Adipose tissue (tissue), 3 donors: ENCODE measurements around the gene RNU6-9. TPM values are rescaled to one million over a fixed set of nuclear protein-coding genes. Genes with fewer than 3 reads are reported as not detected.

ENCODE experiments used
- H3K27ac ChIP-seq: one replicate; pipeline ENCODE4 v1.5.1; 2013; ENCODE audit warnings: low read depth, low read length
- WGBS, 3 donors: extraction: QIAGEN DNeasy Blood & Tissue Kit; methylation state at CpG; one replicate each; pipeline ENCODE4 v1.1.7; 2013; 5-methylcytosine and 5-hydroxymethylcytosine counted together
- polyA plus RNA-seq, 3 donors: library from polyadenylated mRNA; stranded (reverse); fragments of 200-250 nt; gene quantifications; one replicate each; pipeline ENCODE4 v1.2.3, GENCODE V29; 2013
- donor health status: healthy with polysubstance abuse.
- donor health status: Bipolar disorder and iron deficiency.
- donor health status: healthy.

Gene RNU6-9
- polyA plus RNA-seq, 3 donors: not detected

- no peak within 1 kb of the TSS for H3K27ac ChIP-seq
- WGBS, 3 donors: 16 to 52% (median 21%) methylated on average over 21 to 24 of the region's 24 CpGs
Measured at GRCh38 chr19:858868-859843, 34.1 kb upstream of the RNU6-9 start, which contains the start of gene CFD. CFD (plus strand) TSS chr19:859664; CDS start chr19:859690, 26 bp downstream.

DNA sequence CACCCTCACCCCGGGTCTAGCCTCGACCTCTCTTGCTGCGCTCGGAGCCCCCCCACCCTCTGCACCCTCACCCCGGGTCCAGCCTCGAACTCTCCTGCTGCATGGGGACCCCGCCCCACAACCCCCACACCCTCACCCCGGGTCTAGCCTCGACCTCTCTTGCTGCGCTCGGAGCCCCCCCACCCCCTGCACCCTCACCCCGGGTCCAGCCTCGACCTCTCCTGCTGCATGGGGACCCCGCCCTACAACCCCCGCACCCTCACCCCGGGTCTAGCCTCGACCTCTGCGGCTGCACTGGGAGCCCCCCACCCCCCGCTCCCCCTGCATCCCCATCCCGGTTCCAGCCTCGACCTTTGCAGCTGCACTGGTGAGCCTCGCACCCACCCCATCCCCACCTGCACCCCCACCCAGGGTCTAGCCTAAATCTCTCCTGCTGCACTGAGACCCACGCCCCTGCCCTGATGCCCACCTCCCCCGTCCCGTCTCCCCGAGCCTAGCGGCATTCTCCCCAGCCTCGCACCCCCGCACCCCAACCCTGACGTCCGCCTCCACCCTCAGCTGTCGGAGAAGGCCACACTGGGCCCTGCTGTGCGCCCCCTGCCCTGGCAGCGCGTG lies 32.0 kb upstream of the RNU6-9 start:
- 56 to 60% (median 59%) methylated on average over 27 to 31 of the region's 35 CpGs for WGBS, 3 donors

DNA sequence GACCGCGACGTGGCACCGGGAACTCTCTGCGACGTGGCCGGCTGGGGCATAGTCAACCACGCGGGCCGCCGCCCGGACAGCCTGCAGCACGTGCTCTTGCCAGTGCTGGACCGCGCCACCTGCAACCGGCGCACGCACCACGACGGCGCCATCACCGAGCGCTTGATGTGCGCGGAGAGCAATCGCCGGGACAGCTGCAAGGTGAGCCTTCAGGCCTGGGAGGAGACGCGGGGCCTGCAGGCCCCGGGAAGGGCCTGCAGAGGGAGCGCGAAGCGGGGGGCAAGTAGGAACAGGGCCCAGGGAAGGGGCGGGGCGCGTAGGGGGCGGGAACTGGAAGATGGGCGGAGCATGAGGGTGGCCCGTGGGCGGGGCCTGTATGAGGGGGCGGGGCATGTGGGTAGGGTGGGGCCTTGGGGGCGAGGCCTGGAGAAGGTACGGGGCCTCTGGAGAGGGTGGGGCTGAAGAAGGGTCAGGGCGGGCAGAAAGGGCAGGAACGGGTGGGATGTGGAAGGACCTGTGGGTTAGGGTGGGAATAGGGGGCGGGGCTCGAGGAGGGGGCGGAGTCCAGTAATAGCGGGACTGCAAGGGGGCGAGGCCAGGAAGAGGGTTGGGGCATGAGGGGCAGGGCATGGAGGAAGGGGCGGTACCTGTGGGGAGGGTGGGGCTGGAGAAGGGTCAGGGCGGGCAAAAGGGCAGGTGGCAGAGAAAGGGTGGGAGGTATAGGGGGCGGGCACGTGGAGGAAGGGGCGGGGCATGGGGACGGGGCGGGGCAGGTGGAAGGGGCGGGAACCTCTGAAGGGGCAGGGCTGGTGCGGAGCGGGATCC lies 31.3 kb upstream of the RNU6-9 start:
- H3K27ac ChIP-seq: no peak overlapping the region
- WGBS, 3 donors: 21 to 25% (median 24%) methylated on average over 52 to 60 of the region's 60 CpGs

More for the DNA sequence above, 32.0 kb upstream of the RNU6-9 start:
- no peak overlapping the region for H3K27ac ChIP-seq

- WGBS, 3 donors: 23 to 34% (median 26%) methylated on average over 45 to 48 of the region's 48 CpGs
- H3K27ac ChIP-seq: no peak overlapping the region
Measured at GRCh38 chr19:862581-863314, 30.5 kb upstream of the RNU6-9 start.

GRCh38 chr19:863315-863620 lies 30.0 kb upstream of the RNU6-9 start:
- 63 to 81% (median 78%) methylated on average over 7 of the region's 7 CpGs for WGBS, 3 donors
- no peak overlapping the region for H3K27ac ChIP-seq

- WGBS, 3 donors: 81 to 87% (median 82%) methylated on average over 29 to 37 of the region's 38 CpGs
- no peak overlapping the region for H3K27ac ChIP-seq
Measured at GRCh38 chr19:866769-867300, 26.4 kb upstream of the RNU6-9 start.

GRCh38 chr19:867301-867793 lies 25.9 kb upstream of the RNU6-9 start:
- 74 to 87% (median 81%) methylated on average over 11 to 16 of the region's 16 CpGs for WGBS, 3 donors
- no peak overlapping the region for H3K27ac ChIP-seq

GRCh38 chr19:867855-868457 lies 25.3 kb upstream of the RNU6-9 start:
- no peak overlapping the region for H3K27ac ChIP-seq
- WGBS, 3 donors: 94 to 97% (median 95%) methylated on average over 38 to 39 of the region's 39 CpGs

GRCh38 chr19:868458-869244 lies 24.6 kb upstream of the RNU6-9 start:
- no peak overlapping the region for H3K27ac ChIP-seq
- 85 to 94% (median 92%) methylated on average over 30 to 34 of the region's 34 CpGs for WGBS, 3 donors

- no peak overlapping the region for H3K27ac ChIP-seq
- WGBS, 3 donors: 56 to 84% (median 66%) methylated on average over 29 of the region's 29 CpGs
Measured at GRCh38 chr19:869245-870177, 23.8 kb upstream of the RNU6-9 start.

DNA sequence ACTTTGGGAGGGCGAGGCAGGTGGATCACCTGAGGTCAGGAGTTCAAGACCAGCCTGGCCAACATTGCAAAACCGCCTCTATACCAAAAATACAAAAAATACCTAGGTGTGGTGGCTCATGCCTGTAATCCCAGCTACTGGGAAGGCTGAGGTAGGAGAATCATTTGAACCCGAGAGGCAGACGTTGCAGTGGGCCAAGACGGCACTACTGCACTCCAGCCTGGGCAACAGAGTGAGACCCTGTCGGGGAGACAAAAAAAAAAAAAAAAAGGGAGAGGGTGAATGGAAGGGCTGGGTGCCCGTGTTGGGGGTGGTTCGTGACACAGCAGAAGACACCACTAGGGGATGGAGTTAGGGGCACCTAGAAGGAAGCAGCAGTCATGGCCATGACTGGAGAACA lies 23.0 kb upstream of the RNU6-9 start:
- WGBS, 3 donors: 93 to 94% (median 94%) methylated on average over 8 of the region's 8 CpGs
- H3K27ac ChIP-seq: no peak overlapping the region

DNA sequence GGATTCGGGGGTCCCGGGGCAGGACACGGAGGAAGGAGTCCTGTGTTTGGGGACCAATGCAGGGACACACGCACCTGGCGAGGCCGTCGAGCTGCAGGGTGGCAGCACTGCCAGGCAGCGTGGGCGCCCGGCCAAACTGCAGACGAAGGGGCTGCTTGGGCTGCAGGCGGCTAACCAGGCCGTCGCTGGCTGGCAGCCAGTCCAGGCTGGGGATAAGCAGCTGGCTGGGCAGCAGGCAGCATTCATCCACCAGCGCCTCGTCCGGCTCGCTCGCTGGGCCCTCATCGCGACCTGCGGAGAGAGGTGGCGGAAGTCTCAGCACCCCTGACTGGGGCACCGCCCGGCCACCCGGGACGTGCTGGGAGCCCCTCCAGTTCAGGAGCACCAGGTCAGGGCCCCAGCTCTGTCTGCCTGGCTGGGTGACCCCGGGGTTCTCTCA lies 22.3 kb upstream of the RNU6-9 start:
- 82 to 89% (median 85%) methylated on average over 21 to 28 of the region's 28 CpGs for WGBS, 3 donors
- no peak overlapping the region for H3K27ac ChIP-seq

DNA sequence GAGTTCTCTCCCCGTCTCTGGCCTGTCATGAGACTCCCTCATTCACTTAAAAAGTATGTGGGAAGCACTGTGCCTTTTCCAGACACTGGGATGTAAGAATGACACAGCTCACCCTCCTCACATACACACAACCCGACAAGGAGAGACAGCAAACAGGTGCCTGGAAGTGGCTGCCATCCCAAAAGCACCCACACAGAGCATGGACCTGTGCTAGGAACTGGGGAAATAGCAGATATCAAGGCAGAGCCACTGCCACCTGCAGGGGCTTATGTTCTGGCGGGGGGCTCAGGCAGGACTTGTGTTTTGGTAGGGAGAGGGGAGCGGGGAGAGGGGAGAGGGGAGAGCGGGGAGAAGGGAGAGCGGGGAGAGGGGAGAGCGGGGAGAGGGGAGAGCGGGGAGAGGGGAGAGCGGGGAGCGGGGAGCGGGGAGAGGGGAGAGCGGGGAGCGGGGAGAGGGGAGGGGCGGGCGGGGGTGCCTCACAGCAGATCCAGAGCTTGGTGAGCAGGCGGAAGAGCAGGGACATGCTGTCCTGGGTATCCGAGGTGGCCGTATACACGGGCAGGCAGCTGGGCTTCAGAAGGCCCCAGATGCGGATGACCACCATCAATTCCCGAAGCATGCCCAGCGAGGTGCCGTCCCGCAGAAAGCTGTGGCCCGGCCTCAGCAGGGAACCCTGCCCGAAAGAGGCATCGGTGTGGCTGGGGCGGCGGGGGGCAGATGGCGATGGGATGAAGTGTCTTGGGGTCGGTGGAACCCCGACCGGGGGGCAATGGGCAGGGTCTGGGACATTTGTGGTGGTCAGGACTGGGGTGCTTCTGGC lies 21.6 kb upstream of the RNU6-9 start:
- no peak overlapping the region for H3K27ac ChIP-seq
- WGBS, 3 donors: 86 to 95% (median 94%) methylated on average over 20 to 22 of the region's 33 CpGs

DNA sequence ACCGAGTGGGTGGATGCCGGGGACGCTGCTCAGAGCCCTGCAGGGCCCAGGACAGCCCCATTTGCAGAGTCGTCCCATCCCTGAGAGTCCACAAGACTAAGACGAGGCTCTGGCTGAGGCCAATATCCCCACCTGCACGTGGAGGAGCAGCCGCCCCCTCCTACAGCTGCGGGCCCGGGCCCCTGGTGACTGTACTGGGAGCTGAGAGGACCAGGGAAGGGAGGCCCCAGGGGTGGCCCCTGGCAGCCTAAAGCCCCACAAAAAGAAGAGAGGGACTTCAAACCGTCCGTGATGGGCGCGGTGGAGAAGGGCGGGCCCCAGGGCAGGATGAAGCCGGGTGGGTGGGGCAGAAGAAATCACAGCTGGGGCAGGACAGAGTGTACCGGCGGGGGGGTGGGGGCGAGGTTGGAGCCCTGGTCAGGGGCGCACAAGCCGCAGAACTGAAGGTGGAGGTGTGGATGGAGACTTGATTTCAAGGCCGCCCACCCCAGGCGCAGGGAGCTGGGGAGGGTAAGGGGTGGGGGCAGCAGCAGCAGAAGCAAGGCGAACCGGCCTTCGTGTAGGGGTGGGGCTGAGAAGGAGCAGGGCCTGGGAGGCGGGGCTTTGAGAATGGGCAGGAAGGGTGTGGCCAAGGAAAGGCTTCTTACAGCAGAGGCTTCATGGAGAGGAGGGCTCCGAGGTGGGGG lies 20.9 kb upstream of the RNU6-9 start:
- H3K27ac ChIP-seq: no peak overlapping the region
- WGBS, 3 donors: 72 to 79% (median 74%) methylated on average over 26 to 27 of the region's 27 CpGs
